ENCODE data around the gene SSTR4.

SSTR4 gene

DNA sequence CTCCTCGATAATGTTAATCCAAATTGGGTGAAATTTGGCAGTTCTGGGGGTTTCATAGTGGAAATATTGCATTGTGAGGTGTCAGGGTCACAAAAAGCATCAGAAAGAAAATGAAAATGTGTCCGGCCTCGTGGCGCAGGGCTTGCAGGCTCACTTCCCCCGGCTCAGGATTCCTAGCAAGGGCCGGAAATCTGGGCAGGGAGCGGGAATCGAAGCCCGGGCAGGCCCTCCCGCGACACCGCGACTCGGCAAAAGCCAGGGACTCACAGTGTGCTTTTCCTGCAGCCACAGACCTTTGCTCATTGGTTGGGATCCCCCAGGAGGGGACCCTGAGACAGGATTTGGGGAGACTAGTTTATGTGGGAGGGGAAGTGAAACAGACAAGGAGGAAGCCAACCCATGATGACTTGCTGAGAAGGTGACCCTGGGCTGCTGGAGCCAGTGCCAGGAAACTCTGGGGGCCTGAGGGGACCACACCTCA lies 51.9 kb downstream of the SSTR4 start:
- no peak for DNase-seq (ENCODE audit: low read depth in 2 of 2)

DNA sequence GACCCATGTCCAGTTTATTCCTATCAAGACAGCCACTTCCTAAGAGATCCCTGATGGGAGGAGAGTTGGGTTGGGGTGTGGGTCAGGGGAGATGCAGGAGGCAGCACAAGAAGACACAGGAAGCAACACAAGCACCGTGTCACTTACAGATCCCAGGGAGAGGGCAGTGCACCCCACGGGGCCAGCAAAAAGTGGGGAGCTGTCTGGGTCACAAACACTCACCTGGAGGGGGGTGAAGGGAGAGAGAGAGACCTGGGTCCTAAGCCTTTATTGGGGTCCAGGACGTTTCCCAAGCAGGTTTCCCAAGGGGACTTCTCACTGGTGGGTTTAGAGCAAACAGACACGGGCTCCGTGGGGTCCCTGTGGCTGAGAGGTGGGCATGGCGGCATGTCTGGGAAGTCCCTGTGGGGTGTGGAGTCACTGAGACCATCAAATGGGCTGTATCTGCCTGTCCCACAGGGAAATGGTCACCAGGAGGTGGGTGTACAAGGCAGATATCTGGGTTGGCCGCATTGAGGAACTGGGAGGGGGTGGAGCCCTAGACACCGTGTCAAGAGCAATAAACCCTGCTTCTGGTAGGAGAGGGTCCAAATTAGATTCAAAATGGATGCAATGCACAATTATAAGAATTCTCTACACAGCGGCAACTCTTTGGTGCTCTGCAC lies 52.6 kb downstream of the SSTR4 start:
- DNase-seq (ENCODE audit: low read depth in 2 of 2) = no peak
